Stimulated activated CD8-positive, alpha-beta memory T cell treated with anti-CD3 and anti-CD28 coated beads, Interleukin-7, amount 100 ng/mL, for 4 hours (primary cell): ENCODE results near the gene CPA2.
"Not testable (repeated sequence)": the region's sequence is repeated elsewhere in the genome, so short reads cannot be mapped to it uniquely, and the experiment has no call there.

Experiments
- DNase-seq, 2 donors: peaks; one replicate each; pipeline ENCODE4 v3.0.0-alpha.2; 2020; ENCODE audit warnings: low read depth in 2 of 2

CPA2 gene

DNA sequence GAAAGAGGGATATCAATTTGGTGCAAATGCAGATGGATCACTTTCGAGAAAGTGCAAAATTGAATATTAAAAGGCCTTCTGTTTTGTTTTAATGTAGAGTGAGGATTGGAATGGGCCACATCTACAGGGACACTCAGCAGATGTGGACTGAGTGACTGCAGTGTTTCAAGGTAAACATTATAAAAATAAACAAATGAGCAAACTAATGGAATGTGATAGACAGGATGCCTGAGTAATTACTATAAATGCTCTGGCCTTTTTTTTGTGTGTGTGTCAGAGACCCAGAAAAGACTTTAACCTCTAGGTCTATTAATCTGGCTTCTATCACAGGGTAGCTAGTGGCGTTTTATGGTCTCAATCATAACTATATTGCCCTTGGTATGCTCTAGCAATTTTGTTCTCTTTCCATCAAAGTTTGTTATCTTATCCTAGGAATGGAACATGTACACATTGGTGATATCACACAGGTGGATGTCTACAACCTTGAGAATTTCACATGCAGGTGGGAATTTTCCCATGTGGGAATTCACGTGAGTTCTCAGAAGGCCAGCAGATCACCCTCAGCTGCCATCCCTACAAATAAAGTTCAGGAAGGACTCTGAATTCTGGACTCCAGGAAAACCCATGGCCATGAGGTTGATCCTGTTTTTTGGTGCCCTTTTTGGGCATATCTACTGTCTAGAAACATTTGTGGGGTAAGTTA, at the start of gene CPA2:
Gene CPA2, plus strand, starts transcription at position 606 of the 703 bp plus-strand sequence. Its CDS starts 19 bp downstream, at position 625.
- no peak for DNase-seq

DNA sequence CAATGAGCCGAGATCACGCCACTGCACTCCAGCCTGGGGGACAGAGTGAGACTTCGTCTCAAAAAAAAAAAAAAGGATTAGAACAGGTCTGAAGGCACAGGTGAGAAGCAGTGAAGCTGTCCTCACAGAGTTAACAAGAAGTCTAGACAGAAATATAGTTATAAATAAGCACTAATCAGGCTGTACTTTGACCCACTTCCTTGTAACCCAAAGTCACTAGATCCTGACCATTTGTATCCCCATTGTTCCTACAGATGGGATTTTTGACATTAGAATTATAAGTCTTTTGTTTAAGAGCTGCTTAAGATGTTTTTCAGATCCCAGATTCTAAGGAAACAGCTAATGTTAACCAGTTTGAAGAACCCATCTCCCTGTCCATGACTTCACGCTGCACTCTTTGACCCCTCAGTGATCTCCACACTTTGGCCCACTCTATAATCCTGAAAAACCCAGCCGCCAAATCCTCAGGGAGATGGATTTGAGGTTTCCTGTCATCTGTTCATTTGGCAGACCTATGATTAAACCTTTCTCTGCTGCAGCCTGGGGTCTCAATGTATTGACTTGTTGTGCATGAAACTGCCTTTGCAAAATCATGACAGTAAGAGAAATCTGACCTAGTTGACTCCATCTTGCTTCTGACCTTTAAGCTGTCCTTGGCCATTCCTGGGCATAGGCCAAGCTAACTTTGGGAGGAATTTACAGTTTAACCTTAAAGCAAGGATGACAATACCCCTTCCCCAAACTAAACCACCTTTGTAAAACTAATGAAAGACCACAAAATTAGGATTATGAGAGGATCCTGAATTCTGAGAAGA, 47.6 kb upstream of the CPA2 start:
- no peak for DNase-seq

DNA sequence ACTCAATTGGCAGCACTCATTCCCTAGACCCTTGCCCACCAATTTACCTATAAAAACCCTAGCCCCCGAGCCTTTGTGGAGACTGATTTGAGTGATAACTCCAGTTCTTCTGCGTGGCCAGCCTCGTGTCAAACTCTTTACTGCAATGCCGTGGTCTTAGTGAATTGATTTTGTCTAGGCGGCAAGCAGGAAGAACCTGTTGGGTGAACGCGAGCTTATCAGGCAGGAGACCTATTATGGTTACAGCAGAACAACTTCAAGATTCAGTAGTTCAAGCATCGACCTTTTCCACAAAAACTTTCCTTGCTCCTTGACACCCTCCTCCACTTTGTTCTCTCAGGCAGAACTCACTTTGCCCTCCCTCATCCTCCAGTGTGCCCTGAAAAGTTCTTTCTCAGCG, 46.8 kb upstream of the CPA2 start:
- DNase-seq: no peak

DNA sequence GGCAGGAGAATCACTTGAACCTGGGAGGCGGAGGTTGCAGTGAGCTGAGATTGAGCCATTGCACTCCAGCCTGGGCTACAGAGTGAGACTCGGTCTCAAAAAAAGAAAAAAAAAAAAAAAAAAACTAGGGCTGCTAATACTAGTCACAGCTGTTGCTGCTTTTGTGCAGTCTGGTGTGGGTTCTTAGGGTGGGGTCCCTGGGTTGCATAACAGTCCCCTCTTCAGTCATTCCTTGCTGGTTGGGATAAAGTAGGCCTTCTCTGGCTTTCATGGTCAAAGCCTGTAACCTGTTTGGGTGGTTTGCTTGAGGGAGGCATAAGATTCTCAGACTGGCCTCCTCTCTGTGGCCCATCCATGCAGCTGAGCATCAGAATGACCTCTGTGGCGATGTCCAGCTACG, 44.9 kb upstream of the CPA2 start:
- DNase-seq: no peak

DNA sequence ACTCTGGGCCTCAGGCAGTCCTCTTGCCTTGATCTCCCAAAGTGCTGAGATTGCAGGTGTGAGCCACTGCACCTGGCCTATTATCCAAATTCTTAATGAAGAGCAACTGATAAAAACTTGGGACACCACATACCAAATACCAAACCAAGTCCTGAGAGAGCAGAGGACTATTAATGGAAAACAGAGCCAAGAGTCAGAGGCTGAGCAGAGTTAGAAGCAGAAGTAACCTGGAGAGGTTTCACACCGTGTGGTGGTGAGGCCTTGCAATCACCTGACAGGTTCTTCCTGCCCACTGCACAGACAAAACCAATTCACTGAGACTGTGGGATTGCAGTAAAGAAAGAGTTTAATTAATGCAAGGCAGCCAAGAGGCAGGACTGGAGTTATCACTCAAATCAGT, 43.0 kb upstream of the CPA2 start:
- DNase-seq: no peak

DNA sequence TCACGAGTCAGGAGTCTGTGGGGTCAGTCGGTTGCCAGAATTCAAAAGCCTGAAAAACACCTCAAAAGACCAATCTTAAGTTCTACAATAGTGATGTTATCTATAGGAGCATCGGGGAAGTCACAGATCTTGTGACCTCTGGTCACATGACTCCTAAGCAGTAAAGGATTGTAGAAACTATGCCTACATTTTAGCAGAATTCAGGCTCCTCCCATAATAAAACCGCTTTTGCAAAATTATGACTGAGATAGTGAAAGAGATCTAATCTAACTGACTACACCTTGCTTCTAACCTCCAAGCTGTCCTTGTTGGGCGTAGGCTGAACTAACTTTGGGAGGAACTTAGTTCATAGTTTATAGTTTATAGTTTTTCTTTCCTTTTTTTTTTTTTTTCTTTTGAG, 42.5 kb upstream of the CPA2 start:
- no peak for DNase-seq

DNA sequence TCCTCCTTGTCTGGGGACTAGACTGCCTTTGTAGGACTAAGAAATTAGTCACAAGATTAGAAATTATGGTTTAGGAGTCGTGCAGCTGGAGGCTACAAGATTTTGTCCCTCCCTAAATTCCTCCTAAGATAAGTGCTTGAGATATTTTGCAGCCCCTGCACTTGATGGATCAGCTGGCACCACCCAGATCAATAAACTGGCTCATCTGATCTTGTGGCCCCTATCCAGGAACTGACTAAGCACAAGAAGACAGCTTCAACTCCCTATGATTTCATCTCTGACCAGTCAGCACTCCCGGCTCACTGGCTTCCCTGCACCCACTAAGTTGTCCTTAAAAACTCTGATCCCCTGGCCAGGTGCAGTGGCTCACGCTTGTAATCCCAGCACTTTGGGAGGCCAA, 41.7 kb upstream of the CPA2 start:
- not testable (repeated sequence) for DNase-seq

DNA sequence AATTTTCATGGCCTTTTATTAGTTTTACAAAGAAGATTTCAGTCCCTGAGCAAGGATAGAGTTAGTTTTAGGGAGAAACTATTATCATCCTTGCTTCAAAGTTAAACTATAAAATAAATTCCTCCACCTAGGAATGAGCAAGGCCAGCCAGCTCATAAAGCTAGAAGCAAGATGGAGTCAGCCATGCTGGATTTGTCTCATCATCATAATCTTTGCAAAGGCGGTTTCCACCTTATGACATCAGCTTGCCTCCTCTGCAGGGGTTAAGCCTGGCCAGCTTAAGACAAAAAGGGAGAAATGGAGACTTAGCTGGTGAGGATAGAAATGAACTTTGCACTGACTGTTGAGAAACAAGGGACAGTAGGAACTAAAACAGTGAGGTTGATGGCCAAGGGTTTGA, 40.3 kb upstream of the CPA2 start:
- DNase-seq: no peak

DNA sequence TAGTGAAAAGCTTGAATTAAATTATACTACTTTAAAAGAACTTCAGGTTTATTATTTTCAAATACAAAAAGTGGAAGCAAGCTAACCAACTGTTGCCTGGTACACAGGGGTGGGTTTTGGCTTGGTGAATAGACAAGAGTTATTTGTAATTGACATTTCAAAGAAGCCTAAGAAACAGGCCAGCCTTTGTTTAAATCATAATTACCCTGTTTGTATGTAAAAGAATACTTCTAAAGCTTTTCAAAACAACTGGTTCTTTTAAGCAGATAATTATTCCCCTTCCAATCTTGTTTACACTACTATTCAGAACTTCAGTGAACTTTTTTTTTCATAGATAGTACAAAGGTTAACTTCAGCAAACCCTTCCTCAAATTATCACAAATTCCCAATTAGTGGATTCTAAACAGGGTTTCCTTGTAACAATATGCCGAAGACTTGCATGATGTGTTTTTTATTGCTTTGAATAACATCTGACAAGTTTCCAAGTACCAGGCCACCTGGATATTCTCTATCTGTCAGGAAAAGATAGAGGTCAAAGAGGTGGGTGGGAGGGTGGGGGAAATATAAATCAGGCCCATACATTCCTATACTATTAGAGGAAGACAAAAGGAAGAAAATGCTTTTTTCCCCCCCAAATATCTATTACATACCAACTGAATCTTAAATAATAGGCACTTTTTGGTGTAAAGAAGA, 38.6 kb upstream of the CPA2 start:
- DNase-seq: no peak

DNA sequence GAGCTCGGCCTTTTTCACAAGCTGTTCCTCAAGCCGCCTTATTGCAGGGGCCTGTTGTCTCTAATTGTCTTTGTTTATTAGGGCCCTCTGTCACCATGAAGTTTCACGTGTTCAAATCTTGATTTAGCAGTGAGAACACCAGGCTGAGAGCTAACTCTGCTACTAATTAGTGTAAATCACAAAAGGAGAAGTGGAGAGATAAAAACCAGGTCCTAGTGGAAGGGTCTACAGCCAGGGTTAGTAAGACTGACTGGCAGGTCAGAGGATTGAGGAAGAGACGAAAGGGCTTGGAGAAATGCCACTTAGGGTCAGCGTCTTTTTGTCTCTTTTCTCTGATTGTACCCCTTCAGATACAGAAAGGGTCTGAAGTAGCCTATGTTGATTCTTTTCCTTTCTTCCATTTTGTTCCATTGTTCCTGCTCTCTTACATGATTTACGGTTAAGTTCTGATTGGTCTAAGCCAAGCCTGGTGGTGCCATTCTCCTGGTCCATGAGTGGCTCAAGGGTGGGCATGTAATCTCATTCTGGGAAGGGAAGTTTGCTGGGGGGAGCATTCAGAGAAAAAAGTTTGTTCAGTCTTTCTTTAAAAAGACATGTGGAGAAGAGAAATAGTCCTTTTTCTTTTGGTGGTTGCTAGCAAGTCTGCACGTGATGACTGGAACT, 37.7 kb upstream of the CPA2 start:
- no peak for DNase-seq

DNA sequence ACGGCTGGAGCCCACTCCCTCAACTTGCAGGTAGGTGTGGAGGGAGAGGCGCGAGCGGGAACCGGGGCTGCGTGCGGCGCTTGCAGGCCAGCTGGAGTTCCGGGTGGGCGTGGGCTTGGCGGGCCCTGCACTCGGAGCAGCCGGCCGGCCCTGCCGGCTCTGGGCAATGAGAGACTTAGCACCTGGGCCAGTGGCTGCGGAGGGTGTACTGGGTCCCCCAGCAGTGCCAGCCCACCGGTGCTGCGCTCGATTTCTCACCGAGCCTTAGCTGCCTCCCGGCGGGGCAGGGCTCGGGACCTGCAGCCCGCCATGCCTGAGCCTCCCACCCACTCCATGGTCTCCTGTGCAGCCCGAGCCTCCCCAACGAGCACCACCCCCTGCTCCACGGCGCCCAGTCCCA, 36.7 kb upstream of the CPA2 start:
- DNase-seq: not testable (repeated sequence)

DNA sequence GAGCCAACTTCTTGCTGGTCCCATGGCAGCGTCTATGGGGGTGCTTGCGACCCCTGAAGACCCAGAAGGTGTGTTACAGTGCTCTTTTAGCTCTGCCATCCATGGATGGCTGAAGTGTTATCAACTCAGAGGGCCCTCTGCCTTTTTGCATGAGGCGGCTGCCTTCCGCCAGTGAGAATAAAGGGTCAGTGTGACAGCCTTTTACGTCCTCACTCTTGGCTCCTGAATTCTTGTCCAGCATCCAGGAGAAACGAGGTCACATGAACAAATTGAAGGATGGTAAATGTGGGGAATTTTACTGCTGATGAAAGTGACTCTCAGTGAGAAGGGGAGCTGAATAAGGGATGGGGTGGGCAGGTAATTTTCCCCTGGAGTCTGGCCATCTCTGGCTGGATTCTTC, 34.9 kb upstream of the CPA2 start:
- DNase-seq: no peak

DNA sequence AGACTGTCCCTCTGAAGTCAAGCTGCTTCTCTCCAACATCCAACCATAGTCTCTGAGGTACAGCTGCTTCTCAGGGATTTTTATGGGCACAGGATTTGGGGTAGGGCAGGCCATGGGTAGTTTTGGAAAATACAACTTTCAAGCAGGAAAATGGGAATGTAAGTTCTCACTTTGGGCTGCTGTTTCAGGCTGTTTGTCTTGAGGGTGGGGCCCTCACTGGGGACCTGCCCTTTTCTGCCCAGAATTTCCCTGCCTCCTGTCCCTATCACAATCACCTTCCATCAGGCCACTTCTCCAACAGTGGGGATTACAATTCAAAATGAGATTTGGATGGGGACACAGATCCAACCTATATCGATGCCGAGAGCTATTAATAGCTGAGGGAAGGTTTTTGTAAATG, 34.5 kb upstream of the CPA2 start:
- no peak for DNase-seq

DNA sequence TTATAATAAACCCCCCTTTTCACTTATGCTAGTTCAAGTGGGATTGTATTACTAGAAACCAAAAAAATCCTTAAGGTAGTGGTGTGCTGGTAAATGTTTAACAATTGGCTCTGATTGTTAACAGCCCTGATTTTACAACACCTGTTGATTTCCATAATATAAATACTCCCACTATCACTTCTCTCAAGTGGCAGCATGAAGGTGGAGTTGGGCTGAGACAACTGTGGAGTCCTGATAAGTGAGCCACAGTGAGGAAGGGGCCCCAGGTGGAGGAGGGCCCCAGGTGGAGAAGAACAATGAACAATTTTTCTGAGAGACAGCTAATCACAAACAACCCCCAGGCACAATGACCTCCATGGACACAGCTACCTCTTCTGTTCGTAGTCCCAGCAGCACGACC, 32.6 kb upstream of the CPA2 start:
- DNase-seq: no peak

DNA sequence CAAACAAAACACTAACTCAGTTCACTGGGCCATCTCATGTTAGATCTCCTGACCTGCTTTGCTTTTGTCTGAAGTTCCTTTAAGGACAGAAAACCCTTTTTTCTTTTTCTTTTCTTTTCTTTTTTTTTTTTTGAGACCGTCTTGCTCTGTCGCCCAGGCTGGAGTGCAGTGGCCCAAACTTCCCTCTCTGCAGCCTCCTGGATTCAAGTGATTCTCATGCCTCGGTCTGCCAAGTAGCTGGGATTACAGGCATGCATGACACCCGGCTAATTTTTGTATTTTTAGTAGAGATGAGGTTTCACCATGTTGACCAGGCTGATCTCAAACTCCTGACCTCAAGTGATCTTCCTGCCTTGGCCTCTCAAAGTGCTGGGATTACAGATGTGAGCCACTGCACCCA, 30.3 kb upstream of the CPA2 start:
- DNase-seq: not testable (repeated sequence)

DNA sequence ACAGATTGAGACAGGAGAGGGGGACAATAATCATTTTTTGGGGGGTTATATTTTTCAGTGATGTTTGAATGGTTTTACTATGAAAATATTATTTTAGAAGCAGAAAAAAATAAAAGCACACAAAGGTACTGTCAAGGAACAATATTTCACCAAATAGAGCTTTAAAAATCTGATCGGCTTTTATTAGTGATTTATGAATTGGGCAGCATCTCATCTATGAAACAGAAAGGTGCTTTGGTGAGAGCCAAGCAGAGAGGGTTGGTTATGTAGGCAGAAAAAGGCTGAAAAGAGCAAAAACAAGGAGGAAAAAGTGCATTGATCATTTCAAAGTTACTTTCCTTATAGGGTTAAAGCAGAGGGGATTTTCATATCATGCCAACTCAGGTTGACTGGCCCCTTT, 26.4 kb upstream of the CPA2 start:
- no peak for DNase-seq

DNA sequence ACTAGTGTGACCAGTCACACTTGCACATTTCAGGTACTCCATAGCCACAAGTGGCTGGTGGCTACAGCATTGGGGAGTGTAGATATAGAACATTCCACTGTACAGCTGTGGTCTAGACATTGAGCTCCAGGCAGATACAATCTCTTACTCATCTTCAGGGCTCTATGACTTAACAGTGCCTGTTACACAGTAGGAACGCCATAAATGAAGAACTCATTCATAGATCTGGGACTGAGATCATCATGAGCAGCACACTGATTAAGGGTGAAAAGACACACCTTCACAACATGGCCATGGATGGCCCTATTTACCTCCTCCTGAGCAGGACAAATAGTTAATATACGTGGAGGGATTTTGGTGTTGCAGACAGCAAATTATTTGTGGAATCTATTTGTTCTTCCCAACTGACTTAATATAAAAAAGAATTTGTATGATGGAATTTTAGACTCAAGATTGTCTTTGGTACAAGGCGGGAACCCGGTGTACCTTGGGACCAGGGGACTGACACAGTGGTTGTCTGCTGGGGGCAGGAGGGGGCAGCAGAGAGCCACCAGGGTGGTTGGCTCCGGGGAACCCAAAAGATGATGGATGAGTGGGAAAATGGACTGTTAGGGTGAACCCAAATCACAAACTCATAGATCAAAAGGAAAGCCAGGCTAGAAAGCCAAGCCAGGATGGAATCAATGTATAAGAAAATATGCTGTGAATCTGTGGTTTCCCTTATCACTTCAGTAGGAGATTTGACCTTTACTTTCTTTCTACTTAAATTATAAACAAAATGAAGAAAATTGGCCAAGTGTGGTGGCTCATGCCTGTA, 24.3 kb upstream of the CPA2 start:
- DNase-seq: peak; percentile 21 to 23

DNA sequence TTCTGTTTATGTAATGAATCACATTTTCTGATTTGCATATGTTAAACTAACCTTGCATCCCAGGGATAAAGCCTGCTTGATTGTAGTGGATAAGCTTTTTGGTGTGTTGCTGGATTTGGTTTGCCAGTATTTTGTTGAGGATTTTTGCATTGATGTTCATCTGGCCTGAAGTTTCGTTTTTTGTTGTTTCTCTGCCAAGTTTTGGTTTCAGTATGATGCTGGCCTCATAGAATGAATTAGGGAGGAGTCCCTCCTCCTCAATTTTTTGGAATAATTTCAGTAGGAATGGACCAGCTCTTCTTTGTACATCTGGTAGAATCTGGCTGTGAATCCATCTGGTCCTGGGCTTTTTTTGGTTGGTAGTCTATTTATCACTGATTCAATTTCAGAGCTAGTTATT, 23.2 kb upstream of the CPA2 start:
- not testable (repeated sequence) for DNase-seq

DNA sequence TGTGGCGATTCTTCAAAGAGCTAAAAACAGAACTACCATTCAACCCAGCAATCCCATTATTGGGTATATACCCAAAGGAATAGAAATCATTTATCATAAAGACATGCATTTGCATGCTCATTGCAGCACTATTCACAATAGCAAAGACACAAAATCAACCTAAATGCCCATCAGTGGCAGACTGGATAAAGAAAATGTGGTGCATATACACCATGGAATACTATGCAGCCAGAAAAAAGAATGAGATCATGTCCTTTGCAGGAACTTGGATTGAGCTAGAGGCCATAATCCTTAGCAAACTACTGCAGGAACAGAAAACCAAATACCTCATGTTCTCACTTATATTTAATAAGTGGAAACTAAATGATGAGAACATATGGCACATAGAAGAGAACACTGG, 20.2 kb upstream of the CPA2 start:
- DNase-seq: not testable (repeated sequence)

DNA sequence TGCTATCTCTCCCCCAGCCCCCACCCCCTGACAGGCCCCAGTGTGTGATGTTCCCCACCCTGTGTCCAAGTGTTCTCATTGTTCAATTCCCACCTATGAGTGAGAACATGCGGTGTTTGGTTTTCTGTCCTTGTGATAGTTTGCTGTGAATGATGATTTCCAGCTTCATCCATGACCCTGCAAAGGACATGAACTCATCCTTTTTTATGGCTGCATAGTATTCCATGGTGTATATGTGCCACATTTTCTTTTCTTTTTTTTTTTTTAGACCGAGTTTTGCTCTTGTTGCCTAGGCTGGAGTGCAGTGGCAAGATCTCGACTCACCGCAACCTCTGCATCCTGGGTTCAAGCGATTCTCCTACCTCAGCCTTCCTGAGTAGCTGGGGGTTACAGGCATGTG, 17.8 kb upstream of the CPA2 start:
- not testable (repeated sequence) for DNase-seq

DNA sequence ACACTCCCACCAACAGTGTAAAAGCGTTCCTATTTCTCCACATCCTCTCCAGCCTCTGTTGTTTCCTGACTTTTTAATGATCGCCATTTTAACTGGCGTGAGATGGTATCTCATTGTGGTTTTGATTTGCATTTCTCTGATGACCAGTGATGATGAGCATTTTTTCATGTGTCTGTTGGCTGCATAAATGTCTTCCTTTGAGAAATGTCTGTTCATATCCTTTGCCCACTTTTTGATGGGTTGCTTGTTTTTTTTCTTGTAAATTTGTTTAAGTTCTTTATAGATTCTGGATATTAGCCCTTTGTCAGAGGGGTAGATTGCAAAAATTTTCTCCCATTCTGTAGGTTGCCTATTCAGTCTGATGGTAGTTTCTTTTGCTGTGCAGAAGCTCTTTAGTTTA, 17.0 kb upstream of the CPA2 start:
- DNase-seq: not testable (repeated sequence)
